Islet of Langerhans (tissue), 1 donor: ENCODE data around the gene DPP9.
"Not testable (repeated sequence)": the region's sequence is repeated elsewhere in the genome, so short reads cannot be mapped to it uniquely, and the experiment has no call there.

Experiments used
- FAIRE-seq: peaks from one replicate; lab custom pipeline; 2011; peaks lifted over from hg19 to GRCh38; lab: Jason Lieb, UNC

Gene DPP9

DNA sequence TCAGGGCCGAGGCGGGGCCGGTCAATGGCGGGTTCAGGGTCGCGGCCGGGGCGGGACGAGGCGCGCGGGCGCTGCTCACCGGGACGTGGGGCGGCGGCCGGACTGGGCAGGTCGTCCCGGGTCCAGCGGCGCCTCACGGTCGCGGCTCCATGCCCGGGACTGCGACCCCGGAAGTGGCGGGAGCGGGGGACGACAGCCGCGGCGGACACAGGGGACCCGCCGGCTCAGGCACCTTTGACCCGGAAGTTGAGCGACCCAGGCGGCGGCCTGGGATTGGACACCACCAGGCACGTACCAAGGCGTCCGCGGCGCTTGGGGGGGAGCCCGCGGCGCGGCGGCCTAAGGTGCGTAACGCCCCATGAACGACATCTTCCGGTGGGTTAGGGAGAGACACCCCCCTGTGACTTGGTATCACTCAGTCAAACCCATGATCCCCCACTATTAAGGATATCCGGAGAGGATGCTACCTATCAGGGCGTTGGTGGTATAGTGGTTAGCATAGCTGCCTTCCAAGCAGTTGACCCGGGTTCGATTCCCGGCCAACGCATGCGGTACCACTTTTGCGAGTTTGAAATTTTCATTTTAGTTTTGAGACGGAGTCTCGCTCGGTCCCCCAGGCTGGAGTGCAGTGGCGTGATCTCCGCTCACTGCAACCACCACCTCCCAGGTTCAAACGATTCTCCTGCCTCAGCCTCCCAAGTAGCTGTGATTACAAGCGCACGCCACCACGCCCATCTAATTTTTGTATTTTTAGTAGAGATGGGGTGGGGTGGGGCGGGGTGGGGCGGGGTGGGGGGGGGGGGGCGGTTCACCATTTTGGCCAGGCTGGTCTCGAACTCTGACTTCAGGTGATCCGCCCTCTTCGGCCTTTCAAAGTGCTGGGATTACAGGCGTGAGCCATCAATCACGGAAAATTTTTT, at the start of gene DPP9:
TSS of gene DPP9 (minus strand) at position 248 of the 920 bp plus-strand sequence. CDS start 3,936 bp downstream, outside the sequence.
- peak; percentile 9 for FAIRE-seq

DNA sequence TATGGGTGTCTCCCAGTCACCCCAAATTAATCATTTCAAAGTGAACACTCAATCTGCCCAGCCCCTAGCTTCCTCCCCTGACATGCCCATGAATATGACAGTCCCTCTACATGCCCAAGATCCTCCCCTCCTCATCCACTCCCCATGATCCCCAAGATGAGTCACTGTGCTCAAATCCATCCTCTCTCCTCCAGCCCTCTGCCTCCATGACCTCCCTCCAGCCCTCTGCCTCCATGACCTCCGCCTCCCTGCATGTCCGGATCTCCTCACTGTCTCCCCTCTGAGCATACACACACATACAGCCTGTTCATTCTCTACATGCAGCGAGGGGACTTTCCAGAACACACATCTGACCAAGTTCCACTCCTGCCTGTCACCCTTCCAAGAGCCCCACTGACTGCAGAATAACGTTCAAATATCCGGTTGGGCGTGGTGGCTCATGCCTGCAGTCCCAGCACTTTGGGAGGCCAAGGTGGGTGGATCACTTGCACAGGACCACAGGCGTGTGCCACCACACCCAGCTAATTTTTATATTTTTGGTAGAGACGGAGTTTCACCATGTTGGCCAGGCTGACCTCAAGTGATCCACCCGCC, 49.5 kb upstream of the DPP9 start:
- FAIRE-seq: no peak

DNA sequence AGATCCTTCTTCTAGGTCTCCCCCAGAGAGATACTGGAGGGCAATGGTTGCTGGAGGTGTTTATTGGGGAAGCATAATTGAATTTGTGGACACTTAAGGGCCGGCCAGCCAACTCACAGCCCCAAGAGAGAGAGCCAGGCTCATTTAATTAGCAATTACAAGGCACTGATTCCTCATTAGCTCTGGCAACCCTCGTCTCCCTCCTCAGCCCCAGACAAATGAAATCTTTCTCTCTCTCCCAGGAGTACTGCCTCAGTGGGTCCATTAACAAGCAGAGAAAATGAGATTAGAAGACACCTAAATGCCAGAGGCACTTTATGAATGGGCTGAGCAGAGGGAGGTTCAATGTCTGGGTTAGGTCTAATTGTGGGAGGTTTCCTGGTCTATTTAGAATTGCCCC, 48.9 kb upstream of the DPP9 start:
- FAIRE-seq: no peak

DNA sequence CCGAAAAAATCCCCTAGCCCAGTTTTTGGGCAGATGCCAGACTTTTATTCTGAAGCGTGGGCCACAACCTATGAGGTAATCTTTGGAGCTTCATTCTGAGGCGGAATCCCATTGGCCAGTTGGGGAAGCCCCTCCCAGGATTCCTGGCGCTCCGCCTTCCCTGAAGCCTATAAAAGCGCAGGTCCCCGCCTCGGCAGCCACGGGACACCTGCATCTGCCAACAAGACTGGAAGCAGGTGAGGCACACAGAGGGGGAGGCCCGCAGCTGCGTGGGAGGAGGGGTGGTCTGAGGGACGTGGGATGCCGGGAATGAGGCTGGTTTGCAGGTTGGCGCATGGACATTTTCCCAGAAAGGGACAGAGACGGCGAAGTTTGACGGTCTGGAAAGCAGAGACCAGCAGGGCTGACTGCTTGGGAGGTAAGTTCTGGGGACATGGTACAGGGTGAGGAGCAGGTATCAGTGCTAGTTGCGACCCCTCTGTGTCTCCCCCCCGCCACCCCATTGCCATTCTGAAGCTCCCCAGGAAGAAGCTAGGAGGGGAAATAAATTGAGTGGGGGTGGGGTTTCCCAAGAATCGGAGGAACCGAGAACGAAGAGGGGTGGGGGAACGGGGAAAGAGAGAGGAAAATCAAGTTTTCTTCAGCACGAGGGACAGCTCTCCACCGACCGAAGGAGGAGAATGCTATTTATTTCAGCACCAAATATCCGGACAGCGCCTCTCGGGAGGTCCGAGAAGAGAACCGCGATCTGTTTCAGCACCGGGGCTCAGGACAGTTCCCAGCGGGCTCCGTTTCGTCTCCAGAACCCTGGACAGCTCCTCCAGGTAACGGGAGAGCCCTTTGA, 45.5 kb upstream of the DPP9 start:
- peak; percentile 88 for FAIRE-seq

DNA sequence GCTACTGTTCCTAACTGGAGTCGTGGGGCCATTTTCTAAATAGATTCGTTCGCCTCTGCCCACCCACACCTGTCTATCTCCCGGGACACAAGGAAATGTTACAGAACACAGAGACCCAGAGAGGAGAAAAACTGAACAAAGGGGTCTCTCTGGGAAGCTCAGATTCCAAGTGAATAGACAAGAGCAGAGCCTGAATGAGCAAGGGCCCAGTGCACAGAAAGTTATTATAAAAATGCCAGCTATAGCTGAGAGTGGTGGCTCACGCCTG, 40.7 kb upstream of the DPP9 start:
- no peak for FAIRE-seq

- no peak for FAIRE-seq
Observed at GRCh38 chr19:4763021-4763420, 39.4 kb upstream of the DPP9 start.

GRCh38 chr19:4760285-4760650, 36.6 kb upstream of the DPP9 start:
- FAIRE-seq: peak; percentile 9

- peak; percentile 5 for FAIRE-seq
Observed at GRCh38 chr19:4759388-4760284, 36.0 kb upstream of the DPP9 start.

DNA sequence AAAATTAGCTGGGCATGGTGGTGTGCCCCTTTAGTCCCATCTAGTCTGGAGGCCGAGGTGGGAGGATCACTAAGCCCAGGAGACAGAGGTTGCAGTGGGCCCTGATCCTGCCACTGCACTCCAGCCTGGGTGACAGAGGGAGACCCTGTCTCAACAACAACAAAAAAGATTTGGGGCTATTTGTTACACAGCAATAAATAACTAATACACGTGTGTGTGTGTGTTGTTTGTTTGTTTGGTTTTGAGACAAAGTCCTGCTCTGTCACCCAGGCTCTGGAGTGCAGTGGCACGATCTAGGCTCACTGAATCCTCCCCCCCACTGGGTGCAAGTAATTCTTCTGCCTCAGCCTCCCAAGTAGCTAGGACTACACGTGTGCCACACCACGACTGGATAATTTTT, 35.0 kb upstream of the DPP9 start:
- FAIRE-seq: no peak

DNA sequence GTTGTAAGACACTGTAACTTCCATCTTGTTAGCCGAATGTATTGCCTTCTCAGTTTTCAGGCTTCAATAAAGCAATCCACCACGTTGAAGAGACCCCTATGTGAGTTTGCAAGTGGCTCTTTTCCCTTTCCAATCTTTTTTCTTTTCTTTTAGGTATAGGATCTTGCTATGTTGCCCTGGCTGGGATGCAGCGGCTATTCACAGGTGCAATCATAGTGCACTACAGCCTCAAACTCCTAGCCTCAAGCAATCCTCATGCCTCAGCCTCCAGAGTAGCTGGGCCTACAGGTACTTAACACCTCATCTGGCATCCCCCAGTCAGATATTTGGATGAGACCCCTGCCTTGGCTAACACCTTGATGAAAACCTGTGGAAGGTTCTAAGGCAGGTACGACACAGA, 34.4 kb upstream of the DPP9 start:
- FAIRE-seq: no peak

DNA sequence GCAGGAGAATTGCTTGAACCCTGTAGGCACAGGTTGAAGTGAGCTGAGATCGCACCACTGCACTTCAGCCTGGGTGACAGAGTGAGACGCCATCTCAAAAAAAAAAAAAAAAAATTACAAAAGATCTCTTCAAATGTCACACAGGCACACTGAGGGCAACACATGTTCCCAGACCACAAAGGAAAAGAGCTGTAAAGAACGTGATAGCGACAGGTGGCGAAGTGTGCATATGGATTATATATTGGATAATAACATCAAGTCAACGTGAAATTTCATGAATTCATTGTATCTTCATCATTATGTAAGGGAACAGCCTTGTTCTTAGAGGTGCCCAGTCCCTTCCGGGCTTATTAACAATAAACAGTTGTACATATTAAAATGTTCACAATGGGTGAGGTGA, 31.8 kb upstream of the DPP9 start:
- no peak for FAIRE-seq

GRCh38 chr19:4754248-4754647, 30.6 kb upstream of the DPP9 start:
- FAIRE-seq: no peak

GRCh38 chr19:4749870-4750590, 26.4 kb upstream of the DPP9 start:
- FAIRE-seq: no peak

DNA sequence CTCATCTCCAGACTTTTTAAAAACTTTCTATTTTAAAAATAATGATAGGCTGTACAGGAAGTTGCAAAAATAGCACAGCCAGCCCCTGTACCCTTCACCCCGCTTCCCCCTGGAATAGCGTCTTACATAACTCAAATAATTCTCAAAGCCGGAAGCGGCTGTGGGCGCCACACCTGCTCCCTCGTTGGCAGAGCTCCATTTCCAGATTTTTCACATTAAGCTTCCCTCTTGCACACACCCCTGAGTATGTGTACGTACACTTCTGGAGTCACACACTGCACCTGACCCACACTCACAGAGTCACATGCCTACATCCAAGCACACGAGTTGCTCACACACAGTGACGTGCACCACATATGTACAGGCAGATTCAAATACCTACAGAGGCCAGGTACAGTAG, 24.9 kb upstream of the DPP9 start:
- no peak for FAIRE-seq

DNA sequence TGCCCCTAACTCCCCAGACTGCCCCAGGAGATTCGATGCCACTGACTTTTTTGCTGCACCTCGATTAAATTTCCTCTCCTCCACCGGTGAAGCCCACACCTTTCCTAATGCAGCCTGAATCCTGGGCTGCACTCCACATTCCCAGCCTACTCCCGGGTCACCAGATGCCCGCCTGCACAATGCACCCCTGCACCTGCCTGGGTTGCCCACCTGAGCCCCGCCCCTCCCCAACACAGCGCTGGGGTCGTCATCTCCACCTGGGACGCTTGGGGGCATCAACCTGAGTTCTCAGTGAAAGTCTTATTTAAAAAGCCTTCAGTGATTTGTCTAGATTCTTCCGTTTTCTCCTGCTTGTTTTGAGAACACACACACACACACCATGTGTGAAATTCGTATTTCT, 24.5 kb upstream of the DPP9 start:
- FAIRE-seq: no peak

DNA sequence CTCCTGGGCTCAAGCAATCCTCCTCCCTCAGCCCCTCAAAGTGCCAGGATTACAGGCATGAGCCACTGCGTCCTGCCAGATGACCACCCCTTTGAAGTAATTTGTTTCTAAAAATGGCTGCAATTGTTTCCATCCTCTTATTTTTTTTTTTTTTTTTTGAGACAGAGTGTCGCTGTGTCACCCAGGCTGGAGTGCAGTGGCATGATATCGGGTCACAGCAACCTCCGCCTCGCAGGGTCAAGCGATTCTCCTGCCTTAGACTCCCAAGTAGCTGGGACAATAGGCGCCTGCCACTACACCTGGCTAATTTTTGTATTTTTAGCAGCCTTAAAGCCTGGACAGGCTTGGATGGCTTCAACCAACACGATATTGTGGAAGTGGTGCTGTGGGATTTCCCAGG, 22.3 kb upstream of the DPP9 start:
- no peak for FAIRE-seq

DNA sequence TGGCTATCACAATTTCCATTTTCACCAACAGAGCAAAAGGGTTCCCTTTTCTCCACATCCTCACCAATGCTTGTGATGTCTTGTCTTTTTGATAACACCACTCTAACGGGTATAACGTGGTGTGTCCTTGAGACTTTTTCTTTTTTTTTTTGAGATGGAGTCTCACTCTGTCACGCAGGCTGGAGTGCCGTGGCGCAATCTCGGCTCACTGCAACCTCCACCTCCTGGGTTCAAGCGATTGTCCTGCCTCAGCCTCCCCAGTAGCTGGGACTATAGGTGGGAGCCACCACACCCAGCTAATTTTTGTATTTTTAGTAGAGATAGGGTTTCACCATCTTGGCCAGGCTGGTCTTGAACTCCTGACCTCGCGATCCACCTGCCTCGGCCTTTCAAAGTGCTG, 21.5 kb upstream of the DPP9 start:
- not testable (repeated sequence) for FAIRE-seq

DNA sequence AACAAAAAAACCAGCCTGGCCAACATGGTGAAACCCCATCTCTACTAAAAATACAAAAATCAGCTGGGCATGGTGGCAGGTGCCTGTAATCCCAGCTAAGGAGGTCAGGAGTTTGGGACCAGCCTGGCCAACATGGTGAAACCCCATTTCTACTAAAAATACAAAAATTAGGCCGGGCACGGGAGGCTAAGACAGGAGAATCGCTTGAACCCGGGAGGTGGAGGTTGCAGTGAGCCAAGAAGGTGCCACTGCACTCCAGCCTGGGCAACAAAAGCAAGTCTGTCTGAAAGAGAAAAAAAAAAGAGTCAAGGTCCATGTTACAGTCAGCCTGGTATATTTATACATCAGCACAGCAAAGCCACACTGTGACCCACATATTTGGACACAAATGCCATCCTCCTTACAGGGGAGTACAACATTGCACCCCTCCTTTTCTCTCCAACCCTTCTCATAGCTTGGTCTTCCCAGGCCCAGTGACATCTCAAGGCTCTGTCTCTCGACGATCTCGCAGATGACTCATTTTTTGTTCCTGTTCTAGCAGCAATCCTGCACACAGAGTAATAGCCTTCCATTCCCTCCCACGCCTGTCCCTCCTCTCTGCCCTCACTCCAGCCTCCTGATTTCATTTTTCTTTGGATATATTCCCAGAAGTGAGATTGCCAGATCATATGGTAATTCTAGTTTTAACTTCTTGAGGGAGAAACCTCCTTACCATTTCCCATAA, 21.0 kb upstream of the DPP9 start:
- FAIRE-seq: peak; percentile 76

DNA sequence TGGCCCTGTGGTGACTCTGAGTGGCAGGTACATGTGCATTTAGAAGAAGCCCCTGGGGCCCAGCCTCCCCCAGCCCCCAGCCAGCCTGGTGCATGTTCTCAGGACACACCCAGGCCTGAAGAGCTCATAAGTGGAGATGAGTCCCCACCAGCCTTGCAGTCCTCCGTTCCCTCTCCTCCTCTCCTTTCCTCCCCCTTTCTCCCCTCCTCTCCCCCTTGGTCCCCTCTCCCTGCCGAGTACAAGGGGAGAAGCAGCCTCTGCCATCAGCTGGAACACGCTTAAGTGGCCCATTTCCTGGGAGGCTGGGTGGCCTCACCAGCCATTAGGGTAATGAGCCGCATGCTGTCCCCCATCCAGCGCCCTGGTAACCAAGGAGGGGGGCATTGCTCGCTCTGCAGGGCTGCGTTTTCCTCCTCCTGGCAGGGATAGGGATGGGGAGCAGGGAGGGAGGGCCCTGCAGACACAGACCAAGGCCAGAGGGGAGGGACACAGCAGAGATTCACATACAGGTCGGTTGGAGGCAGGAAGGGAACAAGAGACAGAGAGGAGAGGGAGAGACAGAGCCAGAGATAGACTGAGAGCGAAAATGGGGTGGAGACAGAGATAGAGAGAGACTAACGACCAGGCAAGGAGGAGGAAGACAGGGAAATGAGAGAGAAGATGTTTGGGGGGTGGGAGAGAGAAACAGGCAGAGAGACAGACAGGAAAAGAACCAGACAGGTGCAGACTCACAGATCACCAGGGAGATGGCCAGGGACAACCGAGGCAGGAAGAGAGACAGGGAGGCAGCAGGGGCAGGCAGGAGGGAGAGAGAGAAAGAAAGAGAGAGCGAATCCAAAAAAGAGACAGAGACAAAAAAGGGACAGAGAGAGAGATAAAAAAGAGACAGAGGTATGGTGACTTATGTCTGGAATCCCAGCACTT, 19.3 kb upstream of the DPP9 start:
- FAIRE-seq: peak; percentile 64

DNA sequence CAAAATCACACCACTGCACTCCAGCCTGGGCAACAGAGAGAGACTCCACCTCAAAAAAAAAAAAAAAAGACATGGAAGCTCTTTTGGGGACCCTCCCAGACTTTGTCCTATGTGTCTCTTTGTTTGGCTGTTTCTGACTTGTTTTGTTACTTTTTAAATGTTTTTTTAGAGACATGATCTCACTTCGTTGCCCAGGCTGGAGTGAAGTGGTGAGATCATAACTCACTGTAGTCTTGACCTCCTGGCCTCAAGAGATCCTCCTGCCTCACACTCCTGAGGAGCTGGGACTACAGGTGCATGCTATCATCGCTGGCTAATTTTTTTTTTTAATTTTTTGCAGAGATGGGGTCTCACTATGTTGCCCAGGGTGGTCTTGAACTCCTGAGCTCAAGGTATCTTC, 16.4 kb upstream of the DPP9 start:
- FAIRE-seq: no peak
